D341Med (cell line): ENCODE data around the gene CAMKMT.
A peak's percentile ranks its signal among the peaks of the same experiment; 100 is the strongest.

Experiments used
- DNase-seq: peaks from one replicate; pipeline ENCODE4 v3.0.0; 2012; ENCODE audit warnings: low spot score

The CAMKMT gene

DNA sequence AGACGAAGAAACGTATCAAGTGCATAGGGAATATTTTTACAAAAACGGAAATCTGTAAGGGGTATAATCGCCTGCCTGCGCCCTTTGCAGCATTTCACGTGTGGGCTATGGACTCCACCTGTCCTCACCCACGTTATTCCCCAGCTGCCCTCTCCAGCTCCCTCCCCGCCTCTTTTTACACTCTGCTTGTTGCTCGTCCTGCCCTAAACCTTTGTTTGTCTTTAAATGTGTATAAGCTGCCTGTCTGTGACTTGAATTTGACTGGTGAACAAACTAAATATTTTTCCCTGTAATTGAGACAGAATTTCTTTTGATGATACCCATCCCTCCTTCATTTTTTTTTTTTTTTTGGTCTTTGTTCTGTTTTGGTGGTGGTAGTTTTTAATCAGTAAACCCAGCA is 410.4 kb downstream of the CAMKMT start:
- no peak for DNase-seq

- DNase-seq: no peak
Observed at GRCh38 chr2:44772669-44773378, 411.1 kb downstream of the CAMKMT start.

- no peak for DNase-seq
Observed at GRCh38 chr2:44774826-44775492, 413.2 kb downstream of the CAMKMT start.

GRCh38 chr2:44777036-44777435 is 415.3 kb downstream of the CAMKMT start:
- no peak for DNase-seq

DNA sequence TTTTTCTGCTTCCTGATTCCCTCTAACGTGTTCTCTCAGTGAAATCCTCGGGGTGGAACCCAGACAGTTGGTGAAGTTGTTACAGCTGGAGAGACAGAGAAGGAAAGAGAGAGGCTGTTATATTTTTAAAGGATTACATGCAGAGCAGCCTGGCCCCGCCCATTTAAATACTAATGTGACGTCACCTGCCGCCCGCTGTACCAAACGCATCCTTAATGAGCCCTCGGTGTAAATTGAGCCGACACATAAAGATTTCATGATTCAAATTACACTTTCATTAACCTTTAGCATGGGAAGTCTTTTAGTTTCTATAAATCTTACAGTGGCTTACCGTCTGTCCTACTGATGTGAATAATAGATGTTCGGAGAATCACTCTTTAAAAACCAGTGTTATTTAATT is 415.8 kb downstream of the CAMKMT start:
- DNase-seq: peak; percentile 66

GRCh38 chr2:44778221-44778654 is 416.5 kb downstream of the CAMKMT start:
- DNase-seq: no peak

DNA sequence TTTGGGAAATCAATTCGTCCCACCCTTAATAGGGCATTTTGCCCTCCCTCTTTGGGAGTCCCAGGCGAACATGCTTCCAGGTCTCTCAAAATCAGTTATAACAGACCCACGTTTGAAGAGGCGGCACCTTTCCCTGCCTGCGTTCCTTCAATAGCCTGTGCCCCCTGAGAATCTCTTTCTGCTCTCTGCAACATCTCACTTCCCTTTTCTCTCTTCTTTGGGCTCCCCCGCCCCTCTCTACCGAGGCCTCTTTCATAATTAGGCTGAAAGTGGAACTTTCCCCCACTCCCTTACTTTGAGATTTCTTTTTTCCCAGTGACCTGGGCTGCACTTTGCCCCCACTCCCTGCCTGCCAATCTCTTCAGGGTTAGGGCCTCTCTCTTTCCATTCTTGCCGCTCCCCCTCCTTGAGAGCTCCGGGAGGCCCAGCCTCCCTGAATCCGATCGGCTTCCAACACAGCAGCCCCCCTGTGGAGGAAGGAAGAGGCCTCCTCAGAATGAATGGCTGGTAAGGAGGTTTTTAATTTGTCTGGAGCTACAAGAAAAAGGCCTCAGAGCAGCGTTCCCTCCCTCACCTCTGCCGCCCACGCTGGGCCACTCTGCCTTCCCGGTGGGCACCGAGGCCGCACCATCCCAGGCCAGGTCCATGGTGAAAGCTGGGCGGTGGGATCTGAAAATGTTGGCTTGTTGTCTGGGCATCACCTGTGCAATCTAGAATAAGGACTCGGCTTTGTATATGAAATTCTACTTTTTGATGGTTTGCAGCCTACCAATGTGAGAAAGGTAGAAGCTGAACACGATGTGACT is 417.1 kb downstream of the CAMKMT start:
- no peak for DNase-seq

- no peak for DNase-seq
Observed at GRCh38 chr2:44779793-44780192, 418.0 kb downstream of the CAMKMT start.

- no peak for DNase-seq
Observed at GRCh38 chr2:44780406-44780805, 418.7 kb downstream of the CAMKMT start.

- DNase-seq: no peak
Observed at GRCh38 chr2:44785433-44785832, 423.7 kb downstream of the CAMKMT start.

DNA sequence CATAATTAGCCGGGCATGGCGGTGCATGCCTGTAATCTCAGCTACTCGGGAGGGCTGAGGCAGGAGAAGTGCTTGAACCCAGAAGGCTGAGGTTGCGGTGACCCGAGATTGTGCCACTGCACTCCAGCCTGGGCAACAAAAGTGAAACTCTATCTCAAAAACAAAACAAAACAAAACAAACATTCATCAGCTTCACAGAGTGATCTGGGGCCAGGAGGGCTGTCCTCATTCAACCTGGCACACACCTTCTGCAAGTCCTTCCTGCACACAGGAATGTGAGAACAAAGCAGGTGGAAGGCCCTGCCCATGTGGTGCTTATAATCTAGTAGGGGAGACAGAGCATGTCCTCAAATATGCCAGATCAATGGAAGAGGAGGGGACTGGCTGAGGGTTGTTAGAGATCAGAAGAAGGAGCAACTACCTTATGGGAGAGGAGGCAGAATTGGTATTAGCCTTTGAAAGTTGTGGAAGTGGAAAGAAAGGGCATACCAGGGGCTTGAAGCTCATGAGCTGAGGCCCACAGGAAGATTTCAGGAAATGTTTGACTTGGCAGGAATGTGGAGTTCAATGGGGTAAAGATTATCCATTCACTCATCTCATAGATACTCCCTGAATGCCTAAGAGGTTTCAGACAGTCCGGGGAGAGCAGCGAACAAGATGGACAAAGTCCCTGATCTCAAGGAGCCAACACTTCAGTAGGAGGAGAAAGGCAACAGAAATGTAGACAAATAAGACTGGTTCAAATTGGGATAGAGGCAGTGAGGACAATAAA is 424.5 kb downstream of the CAMKMT start:
- no peak for DNase-seq

DNA sequence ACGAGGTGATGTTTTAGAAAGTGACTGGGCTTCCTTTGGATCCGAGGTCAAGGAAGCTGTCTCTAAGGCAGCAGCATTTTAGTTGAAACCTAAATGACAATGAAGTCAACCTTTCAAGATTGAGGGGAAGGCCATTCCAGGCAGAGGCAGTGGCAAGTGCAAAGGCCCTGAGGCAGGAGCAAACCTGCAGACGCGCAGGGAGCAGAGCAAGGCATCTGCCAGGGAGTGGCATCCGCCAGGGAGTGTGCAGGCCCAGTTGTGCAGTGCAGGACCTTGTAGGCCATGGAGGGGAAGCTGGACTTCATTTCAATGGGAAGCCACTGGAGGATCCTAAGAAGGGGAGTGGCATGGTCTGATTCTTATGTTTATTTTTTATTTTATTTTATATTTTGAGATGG is 425.1 kb downstream of the CAMKMT start:
- DNase-seq: no peak

DNA sequence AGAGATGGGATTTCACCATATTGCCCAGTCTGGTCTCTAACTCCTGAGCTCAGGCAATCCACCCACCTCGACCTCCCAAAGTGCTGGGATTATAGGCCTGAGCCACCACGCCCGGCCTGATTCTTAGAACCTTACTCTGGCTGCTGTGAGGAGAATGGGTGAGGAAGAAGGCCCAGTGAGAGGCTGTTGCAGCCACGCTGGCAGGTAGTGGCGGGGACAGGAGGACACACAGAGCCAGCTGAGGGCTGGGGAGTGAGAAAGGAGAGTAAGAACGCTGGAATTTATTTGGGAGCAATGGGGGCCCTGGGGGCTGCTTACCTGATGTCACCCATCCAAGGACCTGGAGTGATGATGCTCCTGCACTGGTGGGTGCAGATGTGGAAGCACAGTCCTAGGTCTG is 425.9 kb downstream of the CAMKMT start:
- no peak for DNase-seq

DNA sequence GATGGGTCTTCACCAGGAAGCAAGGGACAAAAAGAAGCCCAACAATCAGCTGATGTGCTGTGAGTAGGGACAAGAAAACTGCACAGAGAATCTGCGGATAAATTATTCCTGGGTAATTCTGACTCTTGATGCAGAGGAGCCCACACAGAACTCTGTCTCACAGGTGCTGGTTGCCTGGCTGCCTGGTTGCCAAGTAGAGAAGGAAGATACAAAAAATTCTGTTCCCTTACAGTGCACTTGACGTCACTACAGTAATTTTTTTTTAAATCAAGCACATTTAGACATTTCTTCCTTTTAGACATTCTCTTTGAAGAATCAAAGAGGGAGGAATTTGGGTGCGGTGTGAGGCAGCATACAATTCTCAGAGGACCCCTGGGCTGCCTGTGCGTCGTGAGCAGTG is 427.7 kb downstream of the CAMKMT start:
- no peak for DNase-seq

DNA sequence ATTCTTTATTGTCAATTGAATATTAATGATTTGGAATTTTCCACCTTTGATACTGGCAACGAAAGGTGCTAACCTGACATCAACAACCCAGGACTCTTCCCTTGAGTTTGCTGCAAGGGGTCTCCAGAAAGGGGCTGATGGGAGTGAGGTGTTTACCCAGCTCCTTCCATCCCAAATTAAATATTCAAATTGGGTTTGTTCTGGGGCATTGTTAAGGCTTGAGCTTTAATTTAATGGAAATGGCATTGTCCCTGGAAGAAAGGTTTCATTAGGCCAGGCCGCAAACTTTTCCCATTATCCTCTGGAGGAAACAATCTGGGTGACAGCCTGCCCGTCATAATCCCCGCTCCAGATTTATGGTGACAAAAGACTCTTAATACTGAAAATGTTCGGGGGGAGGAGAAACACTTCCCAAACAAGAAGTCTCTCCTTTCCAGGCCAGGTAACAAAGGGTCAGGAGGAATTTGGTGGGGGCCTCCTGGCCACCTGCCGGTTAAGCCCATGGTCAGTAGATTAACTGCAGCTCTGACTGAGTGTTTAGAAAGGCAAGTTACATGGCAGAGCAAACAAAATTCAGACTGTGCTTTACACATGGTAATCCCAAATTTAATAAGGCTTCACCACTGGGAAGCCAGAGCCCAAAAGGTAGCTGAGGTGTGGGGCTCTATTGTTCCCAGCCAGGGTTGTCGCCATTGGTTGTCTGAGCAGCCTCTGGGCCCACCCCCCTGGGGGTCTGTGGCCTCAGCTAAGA is 428.4 kb downstream of the CAMKMT start:
- peak; percentile 62 for DNase-seq

- DNase-seq: peak; percentile 67
Observed at GRCh38 chr2:44793322-44793870, 431.6 kb downstream of the CAMKMT start.

DNA sequence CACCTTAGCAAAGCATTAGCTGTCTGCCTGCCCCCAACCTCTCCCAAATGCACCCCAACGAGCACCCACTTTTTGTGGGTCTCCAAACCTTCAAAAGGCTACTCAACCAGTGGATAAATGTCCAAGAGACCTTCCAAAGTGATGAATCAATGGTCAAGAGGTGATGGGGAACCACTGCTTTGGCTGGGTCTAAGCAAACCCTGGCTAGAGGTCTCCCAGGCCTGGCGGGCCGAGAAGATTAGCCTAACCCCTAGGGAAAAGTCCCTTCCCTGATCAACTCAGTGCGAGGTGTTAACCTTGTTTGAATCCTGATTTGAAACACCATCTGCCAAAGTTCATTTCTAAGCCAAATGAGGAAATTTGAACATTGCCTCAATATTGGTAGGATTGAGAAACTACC is 435.0 kb downstream of the CAMKMT start:
- DNase-seq: peak; percentile 66

DNA sequence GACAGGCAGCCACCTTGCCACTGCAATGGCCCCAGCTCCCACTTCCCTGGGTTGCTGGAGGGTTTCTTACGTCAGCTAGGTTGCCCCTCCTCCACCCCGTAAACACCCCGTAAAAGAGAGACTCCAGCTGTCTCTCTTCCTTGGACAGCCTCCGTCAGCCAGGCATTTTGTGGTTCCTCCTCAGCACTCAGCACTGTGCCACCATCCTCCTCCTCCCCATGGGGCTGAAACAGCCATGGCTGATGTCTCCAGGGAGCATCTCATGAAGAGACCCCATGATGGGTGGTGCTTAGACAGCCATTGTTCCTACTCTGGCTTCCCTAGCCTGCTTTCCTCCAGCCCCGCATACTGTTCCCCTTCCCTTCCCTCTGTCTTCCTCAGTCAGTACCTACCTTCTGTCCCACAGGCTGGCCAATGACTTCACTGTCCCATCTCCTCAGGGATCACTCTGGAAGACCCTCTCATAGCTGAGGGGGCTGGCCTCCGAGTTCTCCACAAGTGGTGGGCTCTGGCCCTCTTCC is 436.5 kb downstream of the CAMKMT start:
- DNase-seq: no peak

DNA sequence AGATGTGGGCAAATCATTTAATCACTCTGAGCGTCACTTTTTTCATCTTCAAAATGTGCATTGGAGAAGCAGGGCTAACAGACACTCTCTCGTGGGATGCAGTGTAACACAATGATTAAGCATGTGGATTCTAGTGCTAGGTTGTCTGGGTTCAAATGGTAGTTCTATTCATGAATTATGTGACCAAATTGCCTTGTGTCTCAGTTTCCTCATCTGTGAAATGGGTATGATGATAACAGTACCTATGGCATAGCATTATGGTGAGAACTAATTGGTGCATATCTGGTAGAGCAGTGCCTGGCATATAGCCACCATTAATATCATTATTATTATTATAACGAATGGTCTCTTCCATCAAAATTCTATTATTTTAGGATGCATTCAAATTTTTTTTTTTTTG is 437.4 kb downstream of the CAMKMT start:
- DNase-seq: no peak

DNA sequence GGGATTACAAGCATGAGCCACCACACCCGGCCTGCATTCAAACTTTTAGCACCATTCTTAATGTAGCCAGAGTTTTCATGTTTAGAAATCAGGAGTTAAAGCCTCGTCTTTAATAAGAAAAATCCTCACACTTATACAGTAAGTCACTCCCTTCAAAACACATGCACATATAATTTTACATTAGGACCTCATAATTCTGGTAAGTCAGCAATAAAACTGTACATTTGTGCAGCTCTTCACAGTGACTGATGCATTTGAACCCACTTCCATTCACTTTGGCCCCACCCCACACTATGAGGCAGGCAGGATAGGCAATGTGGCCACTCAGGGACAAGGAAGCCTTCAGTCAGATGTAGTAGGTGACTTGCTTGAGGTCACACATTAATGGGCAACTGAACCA is 438.0 kb downstream of the CAMKMT start:
- no peak for DNase-seq

DNA sequence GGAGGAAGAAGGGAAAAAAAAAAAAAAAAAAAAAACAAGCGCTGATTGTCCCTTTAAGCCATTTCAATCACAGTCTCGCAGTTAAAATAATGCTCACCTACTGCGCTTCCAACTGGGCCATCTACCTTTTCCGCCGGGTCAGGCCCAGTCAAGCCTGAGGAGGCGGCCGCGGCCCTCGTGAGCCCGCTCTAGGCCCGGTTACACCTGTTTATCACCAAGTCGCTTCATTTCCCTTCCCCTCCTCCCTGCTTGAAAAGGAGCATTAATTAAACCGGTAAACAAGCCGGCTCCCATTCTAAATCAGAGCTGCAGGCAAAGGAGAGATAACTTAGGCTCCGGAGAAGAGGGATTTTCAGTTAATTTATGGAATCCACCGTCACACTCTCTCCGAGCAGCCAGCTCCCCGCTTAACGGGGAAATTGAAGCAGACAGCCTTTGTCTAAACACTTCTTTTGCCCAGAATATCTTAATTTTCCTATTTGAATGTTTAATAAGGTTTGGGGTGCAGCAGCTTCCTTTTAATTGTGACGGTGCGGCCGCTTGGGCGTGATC is 439.6 kb downstream of the CAMKMT start:
- no peak for DNase-seq
